Measurements from ENCODE around the gene NFE2L3.
"Not testable (repeated sequence)": the region's sequence is repeated elsewhere in the genome, so short reads cannot be mapped to it uniquely, and the experiment has no call there.

DNA sequence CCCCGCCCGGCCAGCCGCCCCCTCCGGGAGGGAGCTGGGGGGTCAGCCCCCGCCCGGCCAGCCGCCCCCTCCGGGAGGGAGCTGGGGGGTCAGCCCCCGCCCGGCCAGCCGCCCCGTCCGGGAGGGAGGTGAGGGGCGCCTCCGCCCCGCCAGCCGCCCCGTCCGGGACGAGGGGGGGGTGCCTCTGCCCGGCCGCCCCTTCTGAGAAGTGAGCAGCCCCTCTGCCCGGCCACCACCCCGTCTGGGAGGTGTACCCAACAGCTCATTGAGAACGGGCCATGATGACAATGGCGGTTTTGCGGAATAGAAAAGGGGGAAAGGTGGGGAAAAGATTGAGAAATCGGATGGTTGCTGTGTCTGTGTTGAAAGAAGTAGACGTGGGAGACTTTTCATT, 3.7 kb upstream of the NFE2L3 start:
- not testable (repeated sequence) for TF ChIP-seq CTCF (IDR thresholded peaks at IDR 0.05; ENCODE audit: low read depth, low read length); EZH2phosphoT487 (IDR thresholded peaks at IDR 0.05; ENCODE audit: low read depth)

Measured in OCI-LY3 (cell line).